ENCODE results near the gene OR4D1. TPM values are rescaled to one million over a fixed set of nuclear protein-coding genes. Genes with fewer than 3 reads are reported as not detected.

Gene OR4D1
- total and polyA plus RNA-seq, 2 donors (not counting 1 experiment from before 2014, with no cell fraction given): not detected

DNA sequence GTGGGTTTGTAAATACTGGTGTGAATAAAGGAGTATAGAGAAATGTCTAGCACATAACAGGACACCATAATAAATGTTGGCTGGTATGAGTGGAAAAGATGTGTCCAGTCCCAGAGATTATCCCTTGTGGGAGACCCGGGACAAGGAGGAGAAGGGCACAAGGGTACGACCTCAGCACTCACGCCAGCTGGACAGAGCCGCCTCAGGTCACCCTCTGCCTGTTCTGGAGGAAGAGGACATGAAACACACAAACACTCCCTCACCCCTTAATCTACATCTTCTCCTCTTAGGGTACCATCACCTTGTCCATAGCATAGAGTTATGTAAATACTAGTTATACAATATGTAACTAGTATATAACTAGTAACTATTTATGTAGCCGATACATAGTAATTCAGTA, 38.2 kb upstream of the OR4D1 start:
- no peaks in the 10 kb centered on the region for H3K9me3 ChIP-seq (ENCODE audit: control insufficient read depth, insufficient read depth, low read depth, low read length)
- no peak for TF ChIP-seq CTCF (conservative IDR thresholded peaks at IDR 0.05 in 1 of 2, IDR thresholded peaks at IDR 0.05 in 1 of 2; ENCODE audit: low read depth in 1 of 2, low read length in 2 of 2)
- no peak for TF ChIP-seq EZH2 (IDR thresholded peaks at IDR 0.05; ENCODE audit: low read length, missing control alignments)
- no peak for DNase-seq (ENCODE audit: low read depth in 2 of 2)
- H3K36me3 ChIP-seq (ENCODE audit: control insufficient read depth, insufficient read depth, low read length): no peaks in the 10 kb centered on the region
- no peak overlapping the region for H3K4me2 ChIP-seq (ENCODE audit: extremely low read depth, insufficient read depth, low read length)
- no peaks in the 10 kb centered on the region for H4K20me1 ChIP-seq (ENCODE audit: control insufficient read depth, extremely low read depth, insufficient read depth, low read length)
- no peak overlapping the region for H3K27ac ChIP-seq (ENCODE audit: insufficient read depth, low read length)
- no peak overlapping the region for H3K4me3 ChIP-seq (replicated peaks in 1 of 4; ENCODE audit: control extremely low read depth in 1 of 4, insufficient read depth in 1 of 4, low read depth in 3 of 4, low read length in 4 of 4)
- H3K4me1 ChIP-seq (ENCODE audit: control insufficient read depth, extremely low read depth, insufficient read depth, low read length): no peaks in the 10 kb centered on the region
- no peak overlapping the region for H2AFZ ChIP-seq (ENCODE audit: low read length)
- H3K9ac ChIP-seq (ENCODE audit: insufficient read depth, low read length): no peak overlapping the region
- no peaks in the 10 kb centered on the region for H3K79me2 ChIP-seq (ENCODE audit: control insufficient read depth, insufficient read depth, low read length)
- H3K27me3 ChIP-seq (ENCODE audit: control insufficient read depth, insufficient read depth, low read length): peaks cover 3% of the 10 kb centered on the region

DNA sequence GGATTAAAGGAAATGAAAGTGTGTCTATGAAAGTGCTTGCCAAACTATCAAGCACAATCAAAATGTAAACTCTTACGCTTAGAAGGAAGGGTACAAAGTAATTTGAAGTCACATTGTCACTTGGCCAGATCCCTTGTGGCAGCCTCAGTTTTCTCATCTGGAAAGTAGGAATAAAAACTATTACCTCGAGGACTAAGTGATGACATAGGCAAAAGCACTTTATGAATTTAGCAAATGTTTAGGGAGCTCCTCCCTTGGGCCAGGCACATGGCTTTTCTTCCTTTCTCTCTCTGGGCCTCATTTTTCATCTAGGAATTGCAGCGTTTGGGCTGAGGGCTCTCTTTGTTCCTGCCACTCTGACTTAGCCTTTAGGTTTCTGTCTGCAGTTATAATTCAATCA, 36.5 kb upstream of the OR4D1 start:
- Histone ChIP-seq H3K36me3 (ENCODE audit: control insufficient read depth, insufficient read depth, low read length) (no peaks in the 10 kb centered on the region), H3K79me2 (ENCODE audit: control insufficient read depth, insufficient read depth, low read length) (no peaks in the 10 kb centered on the region), H3K27me3 (ENCODE audit: control insufficient read depth, insufficient read depth, low read length) (peaks cover 3% of the 10 kb centered on the region), H3K4me2 (ENCODE audit: extremely low read depth, insufficient read depth, low read length) (no peak overlapping the region), H3K9me3 (ENCODE audit: control insufficient read depth, insufficient read depth, low read depth, low read length) (no peaks in the 10 kb centered on the region), H3K27ac (ENCODE audit: insufficient read depth, low read length) (no peak overlapping the region), H3K4me1 (ENCODE audit: control insufficient read depth, extremely low read depth, insufficient read depth, low read length) (no peaks in the 10 kb centered on the region), H2AFZ (ENCODE audit: low read length) (no peak overlapping the region), H4K20me1 (ENCODE audit: control insufficient read depth, extremely low read depth, insufficient read depth, low read length) (no peaks in the 10 kb centered on the region), H3K9ac (ENCODE audit: insufficient read depth, low read length) (no peak overlapping the region), H3K4me3 (replicated peaks in 1 of 4; ENCODE audit: control extremely low read depth in 1 of 4, insufficient read depth in 1 of 4, low read depth in 3 of 4, low read length in 4 of 4) (no peak overlapping the region)
- TF ChIP-seq EZH2 (IDR thresholded peaks at IDR 0.05; ENCODE audit: low read length, missing control alignments) (no peak), CTCF (conservative IDR thresholded peaks at IDR 0.05 in 1 of 2, IDR thresholded peaks at IDR 0.05 in 1 of 2; ENCODE audit: low read depth in 1 of 2, low read length in 2 of 2) (no peak)
- no peak for DNase-seq (ENCODE audit: low read depth in 2 of 2)

DNA sequence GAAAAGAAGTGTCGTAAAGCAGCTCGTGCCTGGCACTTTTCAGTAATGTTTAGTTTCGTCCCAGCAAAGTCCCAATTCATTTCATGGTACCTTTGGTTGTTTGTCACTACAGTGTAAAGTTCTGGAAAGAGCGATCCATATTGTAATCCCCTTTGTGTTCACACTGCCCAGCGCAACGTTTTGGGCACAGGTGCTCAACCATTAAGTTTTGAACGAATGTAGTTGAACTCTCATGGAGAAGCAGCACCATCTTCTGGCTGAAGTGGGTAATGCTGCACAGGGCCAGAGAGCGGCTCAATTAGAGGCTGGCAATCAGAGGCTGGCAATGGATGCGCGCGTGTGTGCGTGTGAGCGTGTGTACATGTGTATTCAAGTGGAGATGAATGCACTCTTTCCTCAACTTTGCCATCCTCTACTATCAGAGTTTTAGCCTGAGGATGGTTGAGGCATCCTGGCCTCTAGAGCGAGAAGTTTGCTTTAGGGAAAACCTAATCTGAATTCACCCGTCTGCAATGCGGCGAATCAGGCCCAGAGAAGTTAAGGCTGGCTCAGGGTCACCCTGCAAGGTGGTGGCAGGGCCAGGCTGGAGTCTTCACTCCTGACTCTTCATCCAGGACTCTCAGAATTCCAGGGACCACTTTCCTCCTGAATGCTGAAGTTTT, 35.1 kb upstream of the OR4D1 start:
- Histone ChIP-seq H3K4me3 (replicated peaks in 1 of 4; ENCODE audit: control extremely low read depth in 1 of 4, insufficient read depth in 1 of 4, low read depth in 3 of 4, low read length in 4 of 4) (no peak overlapping the region), H3K9ac (ENCODE audit: insufficient read depth, low read length) (no peak overlapping the region), H3K4me1 (ENCODE audit: control insufficient read depth, extremely low read depth, insufficient read depth, low read length) (no peaks in the 10 kb centered on the region), H3K4me2 (ENCODE audit: extremely low read depth, insufficient read depth, low read length) (no peak overlapping the region), H3K36me3 (ENCODE audit: control insufficient read depth, insufficient read depth, low read length) (no peaks in the 10 kb centered on the region), H3K27ac (ENCODE audit: insufficient read depth, low read length) (no peak overlapping the region), H3K79me2 (ENCODE audit: control insufficient read depth, insufficient read depth, low read length) (no peaks in the 10 kb centered on the region), H3K27me3 (ENCODE audit: control insufficient read depth, insufficient read depth, low read length) (peaks cover 3% of the 10 kb centered on the region), H3K9me3 (ENCODE audit: control insufficient read depth, insufficient read depth, low read depth, low read length) (no peaks in the 10 kb centered on the region), H2AFZ (ENCODE audit: low read length) (no peak overlapping the region), H4K20me1 (ENCODE audit: control insufficient read depth, extremely low read depth, insufficient read depth, low read length) (no peaks in the 10 kb centered on the region)
- TF ChIP-seq EZH2 (IDR thresholded peaks at IDR 0.05; ENCODE audit: low read length, missing control alignments): no peak
- peak; percentile 97 to 98 for TF ChIP-seq CTCF (conservative IDR thresholded peaks at IDR 0.05 in 1 of 2, IDR thresholded peaks at IDR 0.05 in 1 of 2; ENCODE audit: low read depth in 1 of 2, low read length in 2 of 2)
- DNase-seq (ENCODE audit: low read depth in 2 of 2): peak; percentile 39 to 68

Data from fibroblast of lung (primary cell).